HepG2 (cell line): ENCODE measurements around the gene CTSZ. TPM values are rescaled to one million over a fixed set of nuclear protein-coding genes. Genes with fewer than 3 reads are reported as not detected.

Source experiments
- NR2F6 ChIP-seq, 2 experiments: IDR thresholded peaks; 2 replicates each; pipeline ENCODE4 v1.6.1; 2016; ENCODE audit warnings: antibody characterized with exemption in 1 of 2, mild to moderate bottlenecking in 1 of 2
- PPARG ChIP-seq: conservative IDR thresholded peaks from 2 replicates; pipeline ENCODE4 v1.6.1; 2016; ENCODE audit warnings: missing biosample characterization, missing genetic modification reagents
- RXRB ChIP-seq: IDR thresholded peaks from 2 replicates; pipeline ENCODE4 v1.6.1; 2016; ENCODE audit warnings: borderline replicate concordance, missing genetic modification reagents, missing compliant biosample characterization
- YY1 ChIP-seq: IDR thresholded peaks from 2 replicates; pipeline ENCODE4 v1.6.1; 2011; ENCODE audit warnings: low read length, low read depth, moderate library complexity, mild to moderate bottlenecking; ENCODE audit not compliant: insufficient read depth, insufficient replicate concordance
- ZNF546 ChIP-seq: sonication (generic); formaldehyde crosslinking; conservative IDR thresholded peaks from 2 replicates; pipeline ENCODE4 v1.8.1; 2023; ENCODE audit warnings: mild to moderate bottlenecking, missing genetic modification reagents
- ZNF678 ChIP-seq: sonication (generic); formaldehyde crosslinking; IDR thresholded peaks from 2 replicates; pipeline ENCODE4 v1.4.0; 2020; ENCODE audit warnings: mild to moderate bottlenecking, missing genetic modification reagents
- ZSCAN12 ChIP-seq: sonication (generic); formaldehyde crosslinking; IDR thresholded peaks from 2 replicates; pipeline ENCODE4 v1.9.0; 2021; ENCODE audit warnings: mild to moderate bottlenecking, missing genetic modification reagents
- polyA plus RNA-seq, 8 experiments: library from polyadenylated mRNA; depleted of rRNA in 3 of 8; stranded (reverse) in 7 of 8; unstranded in 1 of 8; fragments of >200 nt; fragmentation: Illumina TruSeq in 4 of 8; extraction: Trizol in 4 of 8; gene quantifications; 2 replicates each; pipeline versions ENCODE4 v1.2.1 to v1.2.3, GENCODE V29; 2011 to 2016; ENCODE audit warnings: low read depth in 4 of 8, missing spikeins in 1 of 8, mixed read lengths in 1 of 8; ENCODE audit not compliant: insufficient read depth in 1 of 8
- total RNA-seq, 5 experiments: library from RNA; depleted of rRNA; stranded (reverse); fragments of >200 nt; fragmentation: Illumina TruSeq; extraction: Trizol; gene quantifications; 2 replicates each; pipeline ENCODE4 v1.2.3, GENCODE V29; 2016; ENCODE audit warnings: low read depth in 1 of 5
- TF ChIP-seq, protein P1 (sequence below): sonication (generic); formaldehyde crosslinking; IDR thresholded peaks from 2 replicates; pipeline ENCODE4 v1.8.1; 2023; ENCODE audit warnings: mild to moderate bottlenecking, moderate library complexity, missing genetic modification reagents
- TF ChIP-seq, protein P2 (sequence below): sonication (generic); formaldehyde crosslinking; IDR thresholded peaks from 2 replicates; pipeline ENCODE4 v1.5.1; 2020; ENCODE audit warnings: mild to moderate bottlenecking, missing genetic modification reagents, moderate library complexity
- TF ChIP-seq, protein P3 (sequence below), 2 experiments: sonication (generic) in 1 of 2; formaldehyde crosslinking in 1 of 2; IDR thresholded peaks; 2 replicates each; pipeline versions ENCODE4 v1.4.0 to v1.6.1; 2018 to 2020; ENCODE audit warnings: missing genetic modification reagents in 2 of 2, borderline replicate concordance in 1 of 2, low read depth in 1 of 2, mild to moderate bottlenecking in 1 of 2, missing biosample characterization in 1 of 2

Gene CTSZ
- total and polyA plus RNA-seq, 2 of the 13 experiments (the other 11 are each of a cell fraction or from before 2014, with no cell fraction given) = 0.33 TPM; not detected in 1

GRCh38 chr20:59042796-59043631 lies 36.0 kb upstream of the CTSZ start (continued):
- TF ChIP-seq ZSCAN12 (CRISPR knock-in tag) (no peak), ZNF546 (CRISPR knock-in tag) (0 out of 2 replicates have a peak, but pooled peaks have one; percentile 5), NR2F6 (IDR thresholded peaks at IDR 0.05) (no peak), NR2F6 (CRISPR knock-in tag; IDR thresholded peaks at IDR 0.05) (0 out of 2 replicates have a peak, but pooled peaks have one; percentile 9), PPARG (CRISPR knock-in tag) (peak; percentile 77), RXRB (CRISPR knock-in tag) (0 out of 2 replicates have a peak, but pooled peaks have one; percentile 32), ZNF678 (CRISPR knock-in tag) (0 out of 2 replicates have a peak, but pooled peaks have one; percentile 8), YY1 (peak; percentile 22)
- TF ChIP-seq, protein P1, sequence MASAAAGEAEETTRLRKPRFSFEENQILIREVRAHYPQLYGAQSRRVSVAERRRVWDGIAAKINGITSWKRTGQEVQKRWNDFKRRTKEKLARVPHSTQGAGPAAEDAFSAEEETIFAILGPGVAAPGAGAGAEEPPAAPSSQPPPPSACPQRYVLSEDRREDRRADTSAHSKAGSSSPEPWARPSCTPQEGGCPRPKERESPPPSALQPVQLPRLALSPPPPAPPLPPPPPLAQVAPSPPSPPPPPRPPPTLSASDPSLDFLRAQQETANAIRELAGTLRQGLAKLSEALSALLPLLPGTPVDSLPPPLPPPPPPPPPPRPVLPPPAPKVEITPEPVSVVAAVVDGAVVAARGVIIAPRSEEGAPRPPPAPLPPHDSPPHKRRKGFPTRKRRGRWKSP (CRISPR knock-in tag) = peak; percentile 100
- TF ChIP-seq, protein P2, sequence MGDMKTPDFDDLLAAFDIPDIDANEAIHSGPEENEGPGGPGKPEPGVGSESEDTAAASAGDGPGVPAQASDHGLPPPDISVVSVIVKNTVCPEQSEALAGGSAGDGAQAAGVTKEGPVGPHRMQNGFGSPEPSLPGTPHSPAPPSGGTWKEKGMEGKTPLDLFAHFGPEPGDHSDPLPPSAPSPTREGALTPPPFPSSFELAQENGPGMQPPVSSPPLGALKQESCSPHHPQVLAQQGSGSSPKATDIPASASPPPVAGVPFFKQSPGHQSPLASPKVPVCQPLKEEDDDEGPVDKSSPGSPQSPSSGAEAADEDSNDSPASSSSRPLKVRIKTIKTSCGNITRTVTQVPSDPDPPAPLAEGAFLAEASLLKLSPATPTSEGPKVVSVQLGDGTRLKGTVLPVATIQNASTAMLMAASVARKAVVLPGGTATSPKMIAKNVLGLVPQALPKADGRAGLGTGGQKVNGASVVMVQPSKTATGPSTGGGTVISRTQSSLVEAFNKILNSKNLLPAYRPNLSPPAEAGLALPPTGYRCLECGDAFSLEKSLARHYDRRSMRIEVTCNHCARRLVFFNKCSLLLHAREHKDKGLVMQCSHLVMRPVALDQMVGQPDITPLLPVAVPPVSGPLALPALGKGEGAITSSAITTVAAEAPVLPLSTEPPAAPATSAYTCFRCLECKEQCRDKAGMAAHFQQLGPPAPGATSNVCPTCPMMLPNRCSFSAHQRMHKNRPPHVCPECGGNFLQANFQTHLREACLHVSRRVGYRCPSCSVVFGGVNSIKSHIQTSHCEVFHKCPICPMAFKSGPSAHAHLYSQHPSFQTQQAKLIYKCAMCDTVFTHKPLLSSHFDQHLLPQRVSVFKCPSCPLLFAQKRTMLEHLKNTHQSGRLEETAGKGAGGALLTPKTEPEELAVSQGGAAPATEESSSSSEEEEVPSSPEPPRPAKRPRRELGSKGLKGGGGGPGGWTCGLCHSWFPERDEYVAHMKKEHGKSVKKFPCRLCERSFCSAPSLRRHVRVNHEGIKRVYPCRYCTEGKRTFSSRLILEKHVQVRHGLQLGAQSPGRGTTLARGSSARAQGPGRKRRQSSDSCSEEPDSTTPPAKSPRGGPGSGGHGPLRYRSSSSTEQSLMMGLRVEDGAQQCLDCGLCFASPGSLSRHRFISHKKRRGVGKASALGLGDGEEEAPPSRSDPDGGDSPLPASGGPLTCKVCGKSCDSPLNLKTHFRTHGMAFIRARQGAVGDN (CRISPR knock-in tag) = peak; percentile 39; the same call in 1 of the 2 replicates
- TF ChIP-seq, protein P3, sequence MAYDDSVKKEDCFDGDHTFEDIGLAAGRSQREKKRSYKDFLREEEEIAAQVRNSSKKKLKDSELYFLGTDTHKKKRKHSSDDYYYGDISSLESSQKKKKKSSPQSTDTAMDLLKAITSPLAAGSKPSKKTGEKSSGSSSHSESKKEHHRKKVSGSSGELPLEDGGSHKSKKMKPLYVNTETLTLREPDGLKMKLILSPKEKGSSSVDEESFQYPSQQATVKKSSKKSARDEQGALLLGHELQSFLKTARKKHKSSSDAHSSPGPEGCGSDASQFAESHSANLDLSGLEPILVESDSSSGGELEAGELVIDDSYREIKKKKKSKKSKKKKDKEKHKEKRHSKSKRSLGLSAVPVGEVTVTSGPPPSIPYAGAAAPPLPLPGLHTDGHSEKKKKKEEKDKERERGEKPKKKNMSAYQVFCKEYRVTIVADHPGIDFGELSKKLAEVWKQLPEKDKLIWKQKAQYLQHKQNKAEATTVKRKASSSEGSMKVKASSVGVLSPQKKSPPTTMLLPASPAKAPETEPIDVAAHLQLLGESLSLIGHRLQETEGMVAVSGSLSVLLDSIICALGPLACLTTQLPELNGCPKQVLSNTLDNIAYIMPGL (CRISPR knock-in tag; IDR thresholded peaks at IDR 0.05; ENCODE audit: borderline replicate concordance in 1 of 2, low read depth in 1 of 2) = 0 out of 4 replicates have a peak, but pooled peaks of 1 of the 2 experiments have one; percentile 21
